HFF-Myc (cell line): ENCODE results near the gene C10orf105.

Source experiments
- DNase-seq: peaks from one replicate; pipeline ENCODE4 v3.0.0-alpha.2; 2011; ENCODE audit warnings: low read depth; ENCODE audit errors: extremely low read depth
- H3K4me3 ChIP-seq: replicated peaks from 2 replicates; pipeline ENCODE4 v1.5.1; 2011; ENCODE audit warnings: low read depth, mild to moderate bottlenecking, control low read depth, low read length
- CTCF ChIP-seq: IDR thresholded peaks from 2 replicates; pipeline ENCODE4 v1.5.1; 2012; ENCODE audit warnings: mild to moderate bottlenecking, low read depth, low read length, control low read depth; ENCODE audit errors: missing control alignments

Gene C10orf105

GRCh38 chr10:71727105-71727737 is 7.6 kb upstream of the C10orf105 start:
- no peak for DNase-seq
- TF ChIP-seq CTCF, result no peak
- no peak overlapping the region for H3K4me3 ChIP-seq

- H3K4me3 ChIP-seq, result no peak overlapping the region
- TF ChIP-seq CTCF, result no peak
- DNase-seq, result no peak
Measured at GRCh38 chr10:71726580-71727104, 7.1 kb upstream of the C10orf105 start.

- no peak for DNase-seq
- no peak overlapping the region for H3K4me3 ChIP-seq
- peak; percentile 49 for TF ChIP-seq CTCF
Measured at GRCh38 chr10:71725998-71726579, 6.5 kb upstream of the C10orf105 start.

- DNase-seq, result no peak
- no peak for TF ChIP-seq CTCF
- H3K4me3 ChIP-seq, result no peak overlapping the region
Measured at GRCh38 chr10:71725249-71725648, 5.7 kb upstream of the C10orf105 start.

GRCh38 chr10:71724539-71724938 is 5.0 kb upstream of the C10orf105 start:
- no peak for DNase-seq
- no peak for TF ChIP-seq CTCF
- no peak overlapping the region for H3K4me3 ChIP-seq

- no peak overlapping the region for H3K4me3 ChIP-seq
- no peak for DNase-seq
- TF ChIP-seq CTCF, result no peak
Measured at GRCh38 chr10:71723311-71723710, 3.7 kb upstream of the C10orf105 start.
